ENCODE results near the gene USHBP1. TPM values are rescaled to one million over a fixed set of nuclear protein-coding genes. Genes with fewer than 3 reads are reported as not detected.

USHBP1 gene
- total RNA-seq, 1 experiment from 2014 or later: 6.4 TPM

DNA sequence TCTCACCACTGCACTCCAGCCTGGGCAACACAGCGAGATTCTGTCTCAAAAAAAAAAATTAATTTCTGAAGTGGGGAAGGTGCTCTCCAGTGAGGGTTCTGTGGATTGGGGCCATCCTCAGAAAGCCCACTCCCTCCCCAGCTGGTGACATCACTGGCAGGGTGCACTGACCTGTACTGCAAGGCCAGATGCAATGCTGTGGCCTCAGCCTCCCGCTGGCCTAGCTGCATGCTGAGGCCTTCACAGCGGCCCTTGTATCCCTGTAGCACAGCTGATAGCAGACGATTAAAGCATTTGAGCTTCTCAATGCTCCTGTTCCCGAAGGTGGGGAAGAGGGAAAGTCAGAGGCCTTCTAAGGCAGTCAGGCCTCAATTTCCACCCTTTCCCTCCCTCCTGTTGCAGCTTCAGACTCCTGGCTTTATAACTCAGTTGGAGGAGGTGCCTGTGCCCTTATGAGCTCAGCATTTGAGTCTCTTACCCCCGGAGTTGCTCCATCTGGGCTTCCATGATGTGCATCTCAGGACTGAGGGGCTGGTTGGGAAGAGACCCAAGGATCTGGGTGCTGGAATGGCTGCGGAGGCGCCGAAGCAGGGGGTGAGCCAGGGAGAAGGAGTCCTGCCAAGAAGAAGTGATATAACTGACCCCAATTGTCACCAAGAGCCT is 5.3 kb downstream of the USHBP1 start:
- no peak overlapping the region for H4K91ac ChIP-seq (ENCODE audit: insufficient read length, low read depth, low read length)
- no peak overlapping the region for H2AK5ac ChIP-seq (ENCODE audit: insufficient read length, low read length)
- H3T11ph ChIP-seq (ENCODE audit: low read length): no peak overlapping the region
- H4K8ac ChIP-seq (replicated peaks; ENCODE audit: insufficient read length, low read depth, low read length): no peak overlapping the region
- Mint-ChIP-seq H3K4me1 (peaks cover 4 to 15% of the 10 kb centered on the region in 2 experiments), H3K27ac (no peak overlapping the region), H3K9me3 (no peaks in the 10 kb centered on the region; a peak in 1 of 5 replicates), H3K4me3 (no peak overlapping the region; a peak in 1 of 5 replicates), H3K27me3 (ENCODE audit: low read depth) (peaks cover 1% of the 10 kb centered on the region; the same call in 1 of the 2 replicates), H3K36me3 (ENCODE audit: insufficient read depth in 1 of 3, low read depth in 3 of 3) (peaks cover 0 to 24% (median 2%) of the 10 kb centered on the region in 3 experiments; a peak in 4 of 7 replicates)
- H3K23me2 ChIP-seq (ENCODE audit: insufficient read length, low read depth, low read length, poor library complexity, severe bottlenecking): no peaks in the 10 kb centered on the region
- H2BK15ac ChIP-seq (ENCODE audit: low read depth, low read length): no peak overlapping the region
- peaks cover 1% of the 10 kb centered on the region; the same call in 1 of the 2 replicates for H3K4me1 ChIP-seq (ENCODE audit: insufficient read depth, low read length)
- WGBS (ENCODE audit: extremely low coverage, insufficient read length, low lambda C conversion rate): no CpG with 5 or more reads among the region's 9 CpGs
- no peak overlapping the region for H2BK20ac ChIP-seq (ENCODE audit: low read depth, low read length, poor library complexity, severe bottlenecking)
- TF ChIP-seq, protein P1, sequence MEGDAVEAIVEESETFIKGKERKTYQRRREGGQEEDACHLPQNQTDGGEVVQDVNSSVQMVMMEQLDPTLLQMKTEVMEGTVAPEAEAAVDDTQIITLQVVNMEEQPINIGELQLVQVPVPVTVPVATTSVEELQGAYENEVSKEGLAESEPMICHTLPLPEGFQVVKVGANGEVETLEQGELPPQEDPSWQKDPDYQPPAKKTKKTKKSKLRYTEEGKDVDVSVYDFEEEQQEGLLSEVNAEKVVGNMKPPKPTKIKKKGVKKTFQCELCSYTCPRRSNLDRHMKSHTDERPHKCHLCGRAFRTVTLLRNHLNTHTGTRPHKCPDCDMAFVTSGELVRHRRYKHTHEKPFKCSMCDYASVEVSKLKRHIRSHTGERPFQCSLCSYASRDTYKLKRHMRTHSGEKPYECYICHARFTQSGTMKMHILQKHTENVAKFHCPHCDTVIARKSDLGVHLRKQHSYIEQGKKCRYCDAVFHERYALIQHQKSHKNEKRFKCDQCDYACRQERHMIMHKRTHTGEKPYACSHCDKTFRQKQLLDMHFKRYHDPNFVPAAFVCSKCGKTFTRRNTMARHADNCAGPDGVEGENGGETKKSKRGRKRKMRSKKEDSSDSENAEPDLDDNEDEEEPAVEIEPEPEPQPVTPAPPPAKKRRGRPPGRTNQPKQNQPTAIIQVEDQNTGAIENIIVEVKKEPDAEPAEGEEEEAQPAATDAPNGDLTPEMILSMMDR (conservative IDR thresholded peaks at IDR 0.05): no peak
- H2BK12ac ChIP-seq (ENCODE audit: insufficient read length, low read depth, low read length): no peak overlapping the region
- H2BK120ac ChIP-seq (ENCODE audit: low read depth, low read length, poor library complexity, severe bottlenecking): no peak overlapping the region
- no peaks in the 10 kb centered on the region for H4K20me1 ChIP-seq (ENCODE audit: control insufficient read depth, insufficient read depth, insufficient read length)
- no peak overlapping the region for H3K4ac ChIP-seq (ENCODE audit: low read depth, low read length)
- H3K79me1 ChIP-seq (ENCODE audit: insufficient read depth, low read depth, low read length, poor library complexity, severe bottlenecking): no peaks in the 10 kb centered on the region
- no peak overlapping the region for H3K27ac ChIP-seq (ENCODE audit: insufficient read length, low read depth, low read length)
- no peaks in the 10 kb centered on the region for H3K79me2 ChIP-seq (ENCODE audit: insufficient read depth, low read length)
- no peak overlapping the region for H3K23ac ChIP-seq (ENCODE audit: insufficient read length, low read depth, low read length)
- no peaks in the 10 kb centered on the region for H3K27me3 ChIP-seq (ENCODE audit: insufficient read depth, low read length)
- H3K56ac ChIP-seq (ENCODE audit: insufficient read length, low read depth, low read length): no peak overlapping the region
- H3K9ac ChIP-seq (ENCODE audit: extremely low read depth, insufficient read length, low read length): no peak overlapping the region
- no peak overlapping the region for H4K5ac ChIP-seq (ENCODE audit: insufficient read length, low read depth, low read length)
- H3K9me3 ChIP-seq (ENCODE audit: control insufficient read depth, low read depth, low read length): peaks cover 13% of the 10 kb centered on the region
- H2BK5ac ChIP-seq (ENCODE audit: insufficient read length, low read length): no peak overlapping the region
- H3K14ac ChIP-seq (ENCODE audit: insufficient read depth, low read length): no peak overlapping the region
- H3K18ac ChIP-seq (ENCODE audit: insufficient read length, low read depth, low read length): no peak overlapping the region
- H3K4me2 ChIP-seq (ENCODE audit: insufficient read depth, insufficient read length, low read length): no peak overlapping the region
- DNase-seq: no peak
- H2AFZ ChIP-seq (ENCODE audit: low read length): no peak overlapping the region

Measured in H9 (cell line).